Activated naive CD8-positive, alpha-beta T cell treated with anti-CD3 and anti-CD28 coated beads, Interleukin-2, amount 50 U/mL, for 16 hours (primary cell): ENCODE data around the gene TAS2R38.

Experiments
- DNase-seq: peaks from one replicate; pipeline ENCODE4 v3.0.0-alpha.2; 2020; ENCODE audit warnings: low read depth, low spot score

TAS2R38 gene

GRCh38 chr7:141976524-141977245, 3.1 kb upstream of the TAS2R38 start:
- no peak for DNase-seq

- DNase-seq: peak; percentile 25
Measured at GRCh38 chr7:141975806-141976523, 2.4 kb upstream of the TAS2R38 start.

- no peak for DNase-seq
Measured at GRCh38 chr7:141974831-141975230, 1.3 kb upstream of the TAS2R38 start.

- DNase-seq: no peak
Measured at GRCh38 chr7:141960687-141961422, 12.7 kb downstream of the TAS2R38 start.

- no peak for DNase-seq
Measured at GRCh38 chr7:141956084-141956483, 17.5 kb downstream of the TAS2R38 start.

GRCh38 chr7:141954334-141954733, 19.2 kb downstream of the TAS2R38 start:
- DNase-seq: no peak

GRCh38 chr7:141952461-141952860, 21.1 kb downstream of the TAS2R38 start:
- DNase-seq: no peak

GRCh38 chr7:141950806-141951205, 22.8 kb downstream of the TAS2R38 start:
- DNase-seq: no peak

- no peak for DNase-seq
Measured at GRCh38 chr7:141949911-141950310, 23.7 kb downstream of the TAS2R38 start.

GRCh38 chr7:141949451-141949850, 24.1 kb downstream of the TAS2R38 start:
- DNase-seq: no peak

- DNase-seq: no peak
Measured at GRCh38 chr7:141949021-141949420, 24.6 kb downstream of the TAS2R38 start.

GRCh38 chr7:141946796-141947195, 26.8 kb downstream of the TAS2R38 start, which contains the start of gene CLEC5A:
Gene CLEC5A, minus strand, starts transcription at chr7:141946974. Its CDS starts 682 bp downstream, at chr7:141946292.
- no peak for DNase-seq

GRCh38 chr7:141945356-141945755, 28.2 kb downstream of the TAS2R38 start:
- no peak for DNase-seq

- no peak for DNase-seq
Measured at GRCh38 chr7:141944811-141945210, 28.8 kb downstream of the TAS2R38 start.

GRCh38 chr7:141943846-141944245, 29.7 kb downstream of the TAS2R38 start:
- no peak for DNase-seq

GRCh38 chr7:141941075-141941474, 32.5 kb downstream of the TAS2R38 start:
- DNase-seq: no peak

- no peak for DNase-seq
Measured at GRCh38 chr7:141930211-141930610, 43.4 kb downstream of the TAS2R38 start.

GRCh38 chr7:141928845-141929195, 44.8 kb downstream of the TAS2R38 start:
- DNase-seq: no peak

GRCh38 chr7:141928146-141928844, 45.3 kb downstream of the TAS2R38 start:
- DNase-seq: no peak
